K562 (cell line): ENCODE measurements around the gene CNN3. TPM values are rescaled to one million over a fixed set of nuclear protein-coding genes. Genes with fewer than 3 reads are reported as not detected.

ENCODE experiments used
- ATAC-seq: fragments of 200-7000 bp; cut with Tn5 transposase; 3 replicates; pipeline ENCODE4 v1.9.1; 2020; ENCODE audit warnings: moderate library complexity
- BruUV-seq: library from RNA; stranded (reverse); fragments of 400-500 nt; replicated peaks from 2 replicates; lab custom pipeline; 2021; lab: Mats Ljungman, UMichigan
- CTCF ChIA-PET: fragments of 300-600 bp; formaldehyde crosslinking; extraction: SDS; loops from one replicate; lab custom pipeline; 2021; ENCODE audit warnings: low intra/inter-chr PET ratio; lab: Yijun Ruan, JAX
- POLR2A ChIA-PET: fragments of 300-600, 350-650 bp; sonication (Branson Sonifier 250); formaldehyde crosslinking; extraction: SDS; loops from one replicate; lab custom pipeline; 2021; ENCODE audit warnings: antibody characterized with exemption, inconsistent platforms; lab: Yijun Ruan, JAX
- DNase-seq, 4 experiments: peaks; one replicate each; pipeline versions ENCODE4 v3.0.0 to v3.0.0-alpha.2; 2011 to 2018; ENCODE audit warnings: low spot score in 3 of 4, mixed read lengths in 3 of 4; ENCODE audit errors: extremely low read depth in 1 of 4
- FAIRE-seq: peaks from 2 replicates; lab custom pipeline; 2011; peaks lifted over from hg19 to GRCh38; lab: Jason Lieb, UNC
- H2AFZ ChIP-seq: 2 replicates; pipeline ENCODE4 v1.6.0; 2011; ENCODE audit warnings: low read depth, low read length, control low read depth, inconsistent platforms
- H3K27ac ChIP-seq: fragments of 200-600 bp; 3 replicates; pipeline ENCODE4 v1.8.0; 2011; ENCODE audit warnings: low read depth, mild to moderate bottlenecking, control low read depth, inconsistent platforms, low read length, moderate library complexity, mixed read lengths; ENCODE audit errors: extremely low read depth
- H3K27me3 ChIP-seq, 2 experiments: fragments of 300-600 bp in 1 of 2; 2 replicates in 1 of 2; 3 replicates in 1 of 2; pipeline versions ENCODE4 v1.6.0 to v1.8.0; 2011; ENCODE audit warnings: inconsistent platforms in 2 of 2, low read length in 2 of 2, mild to moderate bottlenecking in 1 of 2, mixed read lengths in 1 of 2, moderate library complexity in 1 of 2; ENCODE audit not compliant: control insufficient read depth in 2 of 2, insufficient read depth in 2 of 2
- H3K36me3 ChIP-seq: fragments of 300-600 bp; 3 replicates; pipeline ENCODE4 v1.8.0; 2011; ENCODE audit warnings: mild to moderate bottlenecking, low read length, inconsistent platforms; ENCODE audit not compliant: control insufficient read depth, insufficient read depth
- H3K4me1 ChIP-seq, 2 experiments: fragments of 200-600 bp in 1 of 2; replicated peaks in 1 of 2; 2 replicates in 1 of 2; 3 replicates in 1 of 2; pipeline versions ENCODE4 v1.5.1 to v1.8.0; 2011; ENCODE audit warnings: inconsistent platforms in 2 of 2, low read length in 2 of 2, mild to moderate bottlenecking in 1 of 2, mixed read lengths in 1 of 2, moderate library complexity in 1 of 2; ENCODE audit not compliant: control insufficient read depth in 2 of 2, insufficient read depth in 2 of 2
- H3K4me2 ChIP-seq: 2 replicates; pipeline ENCODE4 v1.6.1; 2011; ENCODE audit warnings: low read length, control low read depth, inconsistent platforms, mixed read lengths; ENCODE audit not compliant: insufficient read depth
- H3K4me3 ChIP-seq: fragments of 200-600 bp; sonication (generic), shearing (Covaris generic); 2 replicates; pipeline ENCODE4 v1.5.1; 2016; ENCODE audit warnings: control low read depth, inconsistent platforms
- H3K79me2 ChIP-seq: fragments of 200-600 bp; 3 replicates; pipeline ENCODE4 v1.8.0; 2011; ENCODE audit warnings: low read length, inconsistent platforms; ENCODE audit not compliant: control insufficient read depth, insufficient read depth
- H3K9ac ChIP-seq, 2 experiments: 2 replicates each; pipeline versions ENCODE4 v1.6.0 to v1.6.1; 2011; ENCODE audit warnings: low read depth in 2 of 2, low read length in 2 of 2, control low read depth in 1 of 2, inconsistent platforms in 1 of 2, mild to moderate bottlenecking in 1 of 2, mixed read lengths in 1 of 2; ENCODE audit not compliant: insufficient read depth in 1 of 2
- H3K9me1 ChIP-seq: one replicate; pipeline ENCODE4 v1.6.0; 2011; ENCODE audit warnings: inconsistent platforms, mild to moderate bottlenecking, low read length, moderate library complexity; ENCODE audit not compliant: control insufficient read depth, insufficient read depth
- H3K9me3 ChIP-seq: replicated peaks from 2 replicates; pipeline ENCODE4 v1.5.1; 2011; ENCODE audit warnings: low read depth, low read length, inconsistent platforms; ENCODE audit not compliant: control insufficient read depth, insufficient read depth
- H4K20me1 ChIP-seq: replicated peaks from 2 replicates; pipeline ENCODE4 v1.6.1; 2011; ENCODE audit warnings: low read length, inconsistent platforms, mixed read lengths; ENCODE audit not compliant: control insufficient read depth, insufficient read depth
- HSF4 ChIP-seq: fragments of 250-450 bp; sonication (Bioruptor Pico); IDR thresholded peaks from 2 replicates; pipeline ENCODE4 v2.1.2; 2022; ENCODE audit warnings: mild to moderate bottlenecking, moderate library complexity, borderline replicate concordance
- SNRNP70 ChIP-seq: fragments of 200-400 bp; formaldehyde crosslinking; optimal IDR thresholded peaks from 2 replicates; pipeline ENCODE3; 2017; ENCODE audit warnings: low read depth, low read length
- TEAD1 ChIP-seq, 2 experiments: fragments of 450-650 bp in 1 of 2; sonication (generic) in 1 of 2; formaldehyde crosslinking; IDR thresholded peaks; 2 replicates each; pipeline versions ENCODE4 v1.4.0 to v1.8.0; 2020 to 2022; ENCODE audit warnings: mild to moderate bottlenecking in 2 of 2, missing genetic modification reagents in 1 of 2
- ZKSCAN8 ChIP-seq: fragments of 200-800 bp; sonication (Bioruptor generic); IDR thresholded peaks from 2 replicates; pipeline ENCODE4 v1.6.1; 2016; ENCODE audit warnings: missing genetic modification characterization, missing compliant biosample characterization
- ZNF121 ChIP-seq: sonication (generic); formaldehyde crosslinking; conservative IDR thresholded peaks from 2 replicates; pipeline ENCODE4 v1.8.0; 2022; ENCODE audit warnings: missing genetic modification reagents
- WGBS: fragments of 100-300 bp; shearing (Covaris generic); methylation state at CpG from one replicate; pipeline ENCODE4 v1.1.6; 2016; ENCODE audit warnings: low coverage, mixed read lengths; ENCODE audit not compliant: insufficient coverage; ENCODE audit errors: missing lambda C conversion rate; 5-methylcytosine and 5-hydroxymethylcytosine counted together
- in situ Hi-C: fragments of 300-500 bp; cut with MboI; formaldehyde crosslinking; loops from 4 replicates; pipeline ENCODE4 v1.15.0; 2018; ENCODE audit warnings: inconsistent platforms, mixed read lengths
- intact Hi-C: fragments of 100-400 bp; cut with micrococcal nuclease; formaldehyde crosslinking; loops from 2 replicates; pipeline ENCODE4 v1.14.2; 2022
- polyA plus RNA-seq, 8 experiments: library from polyadenylated mRNA; depleted of rRNA in 4 of 8; stranded (reverse) in 5 of 8; unstranded in 3 of 8; fragments of >200 nt; fragmentation: Nextera tagmentation in 2 of 8; fragmentation: Illumina TruSeq in 1 of 8; extraction: Ambion mirVana in 2 of 8; extraction: Trizol in 1 of 8; gene quantifications; 2 replicates each; pipeline versions ENCODE4 v1.2.1 to v1.2.3, GENCODE V29; 2011 to 2014; ENCODE audit warnings: inconsistent platforms in 1 of 8, missing spikeins in 1 of 8
- total RNA-seq, 7 experiments: library from RNA; depleted of rRNA in 6 of 7; stranded (reverse); fragments of >200 nt in 6 of 7; fragmentation: Illumina TruSeq in 2 of 7; extraction: Trizol in 2 of 7; gene quantifications; 2 replicates each; pipeline versions ENCODE4 v1.2.1 to v1.2.3, GENCODE V29; 2011 to 2021; ENCODE audit warnings: low replicate concordance in 1 of 7

The CNN3 gene
- total and polyA plus RNA-seq, 9 of the 15 experiments (the other 6 are each of a cell fraction or from before 2014, with no cell fraction given), result 0.06 to 0.62 (median 0.18) TPM; not detected in 4

GRCh38 chr1:94907136-94907535 is 19.8 kb downstream of the CNN3 start:
- H3K4me3 ChIP-seq, result no peak overlapping the region
- WGBS, result 2% methylated on average over 3 of the region's 3 CpGs
- ATAC-seq, result no peak

GRCh38 chr1:94906382-94906781 is 20.5 kb downstream of the CNN3 start:
- under 1% methylated on average over 5 of the region's 5 CpGs for WGBS
- FAIRE-seq, result no peak

More at GRCh38 chr1:94907136-94907535, 19.8 kb downstream of the CNN3 start:
- no peak overlapping the region for H2AFZ ChIP-seq
- no peaks in the 10 kb centered on the region for H3K79me2 ChIP-seq
- no TSS peak for BruUV-seq
- no peak overlapping the region for H3K4me2 ChIP-seq
- H3K9me3 ChIP-seq, result no peaks in the 10 kb centered on the region
- DNase-seq (no peak), FAIRE-seq (no peak)
- H3K27me3 ChIP-seq, result peaks cover 6 to 19% of the 10 kb centered on the region in 2 experiments; a peak in 3 of 5 replicates
- TF ChIP-seq ZKSCAN8, result no peak
- no peak for TF ChIP-seq HSF4 (CRISPR knock-in tag)
- TF ChIP-seq SNRNP70, result no peak
- TF ChIP-seq ZNF121 (CRISPR knock-in tag), result no peak
- intact Hi-C loops, result no loop called here
- no peak overlapping the region for H3K27ac ChIP-seq
- in situ Hi-C loops, result no loop called here
- H3K36me3 ChIP-seq, result no peaks in the 10 kb centered on the region
- ChIA-PET POLR2A (no interaction called here), CTCF (no interaction called here)
- no peaks in the 10 kb centered on the region for H3K9me1 ChIP-seq
- no peaks in the 10 kb centered on the region for H4K20me1 ChIP-seq
- H3K4me1 ChIP-seq, result no peaks in the 10 kb centered on the region; a peak in 1 of 5 replicates
- H3K9ac ChIP-seq, result no peak overlapping the region

More at GRCh38 chr1:94906382-94906781, 20.5 kb downstream of the CNN3 start:
- Histone ChIP-seq H3K27me3 (peaks cover 6 to 18% of the 10 kb centered on the region in 2 experiments; a peak in 3 of 5 replicates), H3K9me3 (no peaks in the 10 kb centered on the region), H2AFZ (no peak overlapping the region), H3K4me3 (no peak overlapping the region), H3K36me3 (no peaks in the 10 kb centered on the region), H3K79me2 (no peaks in the 10 kb centered on the region), H3K4me1 (no peaks in the 10 kb centered on the region; a peak in 1 of 5 replicates), H4K20me1 (no peaks in the 10 kb centered on the region), H3K27ac (no peak overlapping the region), H3K9me1 (no peaks in the 10 kb centered on the region), H3K4me2 (no peak overlapping the region), H3K9ac (no peak overlapping the region)
- ChIA-PET POLR2A (no interaction called here), CTCF (no interaction called here)
- ATAC-seq (no peak), DNase-seq (no peak)
- BruUV-seq, result no TSS peak
- intact Hi-C loops (no loop called here), in situ Hi-C loops (no loop called here)
- TF ChIP-seq TEAD1 (CRISPR knock-in tag; IDR thresholded peaks at IDR 0.05), result no peak
